Endothelial cell of hepatic sinusoid (primary cell): ENCODE data around the gene ALKBH3.

Experiments used
- in situ Hi-C: cut with HindIII; loops from 2 replicates; pipeline ENCODE4 v1.10.0; 2017; ENCODE audit warnings: low sequenced_read_pairs

The ALKBH3 gene

GRCh38 chr11:43937434-43938411, 57.1 kb downstream of the ALKBH3 start:
- in situ Hi-C loops, result no loop called here

- in situ Hi-C loops, result loop anchor here (5.0 kb wide), 1 partner anchor 101 kb away; no protein-coding TSS in a partner anchor
Measured at GRCh38 chr11:43941257-43941994, 60.8 kb downstream of the ALKBH3 start.

GRCh38 chr11:43942662-43943371, 62.2 kb downstream of the ALKBH3 start:
- in situ Hi-C loops, result loop anchor here (5.0 kb wide), 1 partner anchor 99 kb away; no protein-coding TSS in a partner anchor

- in situ Hi-C loops, result loop anchor here (5.0 kb wide), 1 partner anchor 99 kb away; no protein-coding TSS in a partner anchor
Measured at GRCh38 chr11:43943372-43943930, 62.8 kb downstream of the ALKBH3 start.

GRCh38 chr11:43943931-43944751, 63.5 kb downstream of the ALKBH3 start:
- in situ Hi-C loops, result loop anchor here (5.0 kb wide), 1 partner anchor 98 kb away; no protein-coding TSS in a partner anchor

GRCh38 chr11:43944761-43945311, 64.2 kb downstream of the ALKBH3 start:
- in situ Hi-C loops, result loop anchor here (5.0 kb wide), 1 partner anchor 97 kb away; no protein-coding TSS in a partner anchor

GRCh38 chr11:43947003-43947500, 66.4 kb downstream of the ALKBH3 start:
- in situ Hi-C loops, result no loop called here

GRCh38 chr11:43947815-43948214, 67.2 kb downstream of the ALKBH3 start:
- in situ Hi-C loops, result no loop called here

- in situ Hi-C loops, result no loop called here
Measured at GRCh38 chr11:43948341-43949225, 68.0 kb downstream of the ALKBH3 start.

GRCh38 chr11:43950311-43950855, 69.8 kb downstream of the ALKBH3 start:
- in situ Hi-C loops, result no loop called here

- in situ Hi-C loops, result no loop called here
Measured at GRCh38 chr11:43951231-43951630, 70.6 kb downstream of the ALKBH3 start.

DNA sequence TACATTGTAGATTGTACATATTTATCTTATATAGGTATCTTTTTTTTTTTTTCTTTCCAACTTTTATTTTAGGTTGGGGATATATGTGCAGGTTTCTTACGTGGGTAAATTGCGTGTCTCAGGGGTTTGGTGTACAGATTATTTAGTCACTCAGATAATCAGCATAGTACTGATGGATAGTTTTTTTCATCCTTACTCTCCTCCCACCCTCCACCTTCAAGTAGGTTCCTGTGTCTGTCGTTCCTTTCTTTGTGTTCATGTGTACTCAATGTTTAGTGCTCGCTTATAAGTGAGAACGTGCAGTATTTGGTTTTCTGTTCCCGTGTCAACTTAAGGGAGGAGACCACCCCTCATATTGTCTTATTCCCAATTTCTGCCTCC, 71.4 kb downstream of the ALKBH3 start:
- in situ Hi-C loops, result no loop called here

DNA sequence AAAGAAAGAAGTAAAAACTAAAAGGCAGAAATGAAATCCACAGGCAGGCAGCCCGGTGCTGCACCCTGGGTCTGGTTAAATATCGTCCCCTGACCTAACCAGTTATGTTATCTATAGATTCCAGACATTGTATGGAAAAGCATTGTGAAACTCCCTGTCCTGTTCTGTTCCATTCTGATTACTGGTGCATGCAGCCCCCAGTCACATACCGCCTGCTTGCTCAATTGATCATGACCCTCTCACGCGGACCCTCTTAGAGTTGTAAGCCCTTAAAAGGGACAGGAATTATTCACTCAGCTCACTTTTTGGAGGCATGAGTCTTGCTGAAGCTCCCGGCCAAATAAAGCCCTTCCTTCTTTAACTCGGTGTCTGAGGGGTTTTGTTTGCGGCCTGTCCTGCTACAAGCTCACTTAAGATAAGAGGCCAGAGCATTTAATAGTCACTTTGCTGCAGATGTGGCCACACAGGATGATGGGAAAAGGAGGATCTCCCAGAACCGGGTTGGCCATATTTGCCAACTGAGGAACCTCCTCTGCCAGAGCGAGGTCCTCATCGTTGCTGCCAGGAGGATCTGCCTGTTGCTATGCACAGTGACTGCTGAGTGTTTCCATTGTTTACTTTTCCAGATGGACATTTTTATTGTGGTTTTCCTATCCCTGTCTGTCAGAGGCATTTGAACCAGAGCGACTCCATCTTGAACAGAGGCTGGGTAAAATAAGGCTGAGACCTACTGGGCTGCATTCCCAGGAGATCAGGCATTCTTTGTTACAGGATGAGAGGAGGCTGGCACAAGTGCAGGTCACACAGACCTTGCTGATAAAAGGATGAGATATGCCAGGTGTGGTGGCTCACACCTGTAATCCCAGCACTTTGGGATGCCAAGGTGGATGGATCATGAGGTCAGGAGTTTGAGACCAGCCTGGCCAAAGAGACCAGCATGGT, 72.0 kb downstream of the ALKBH3 start:
- in situ Hi-C loops, result no loop called here

DNA sequence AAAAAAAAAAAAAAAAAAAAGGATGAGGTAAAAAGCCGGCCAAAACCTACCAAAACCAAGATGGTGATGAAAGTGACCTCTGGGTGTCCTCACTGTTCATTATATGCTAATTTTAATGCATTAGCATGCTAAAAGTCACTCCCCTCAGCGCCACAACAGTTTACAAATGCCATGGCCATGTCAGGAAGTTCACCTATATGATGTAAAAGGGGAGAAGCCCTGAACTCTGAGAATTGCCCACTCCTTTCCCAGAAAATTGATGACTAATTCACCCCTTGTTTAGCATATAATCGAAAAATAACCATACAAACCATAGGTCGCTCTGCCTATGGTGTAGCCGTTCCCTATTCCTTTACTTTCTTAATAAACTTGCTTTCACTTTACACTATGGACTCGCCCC, 72.9 kb downstream of the ALKBH3 start:
- in situ Hi-C loops, result no loop called here

DNA sequence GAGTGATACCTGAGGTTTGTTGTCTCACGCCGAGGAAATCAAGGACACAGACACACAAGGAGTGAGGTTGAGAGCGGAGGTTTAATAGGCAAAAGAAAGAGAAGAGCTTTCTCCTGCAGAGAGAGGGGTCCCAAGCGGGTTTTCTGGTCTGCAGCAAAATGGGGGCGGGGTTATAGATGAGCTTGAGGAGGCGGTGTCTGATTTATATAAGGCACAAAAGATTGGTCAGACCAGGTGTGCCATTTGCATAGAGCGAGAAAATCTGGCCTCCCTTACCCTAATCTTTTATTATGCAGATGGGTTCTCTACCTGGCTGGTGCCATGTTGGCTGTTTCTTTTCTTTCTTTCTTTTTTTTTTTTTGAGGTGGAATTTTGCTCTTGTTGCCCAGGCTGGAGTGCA, 73.6 kb downstream of the ALKBH3 start:
- in situ Hi-C loops, result no loop called here

GRCh38 chr11:43955381-43956118, 74.9 kb downstream of the ALKBH3 start:
- in situ Hi-C loops, result no loop called here
